Cardiac septum (tissue), 1 donor: ENCODE data around the gene NCCRP1. TPM values are rescaled to one million over a fixed set of nuclear protein-coding genes. Genes with fewer than 3 reads are reported as not detected.
"Not testable (repeated sequence)": the region's sequence is repeated elsewhere in the genome, so short reads cannot be mapped to it uniquely, and the experiment has no call there.

Experiments used
- DNase-seq: peaks from one replicate; pipeline ENCODE4 v3.0.0-alpha.2; 2020; ENCODE audit warnings: low spot score
- intact Hi-C: fragments of 100-400 bp; cut with DNase I; formaldehyde crosslinking; loops from one replicate; pipeline ENCODE4 v1.14.0; 2022
- total RNA-seq: library from RNA; stranded (reverse); fragmentation: NEBNext Ultra II Directional; extraction: Animal tissue kit (Norgen Biotek cat#: 25700); gene quantifications from one replicate; pipeline ENCODE4 v1.2.1, GENCODE V29; 2021
- donor health status: DM: no; HTN: no; CAD: no.

NCCRP1 gene
- total RNA-seq, 1 donor from 2014 or later = not detected

DNA sequence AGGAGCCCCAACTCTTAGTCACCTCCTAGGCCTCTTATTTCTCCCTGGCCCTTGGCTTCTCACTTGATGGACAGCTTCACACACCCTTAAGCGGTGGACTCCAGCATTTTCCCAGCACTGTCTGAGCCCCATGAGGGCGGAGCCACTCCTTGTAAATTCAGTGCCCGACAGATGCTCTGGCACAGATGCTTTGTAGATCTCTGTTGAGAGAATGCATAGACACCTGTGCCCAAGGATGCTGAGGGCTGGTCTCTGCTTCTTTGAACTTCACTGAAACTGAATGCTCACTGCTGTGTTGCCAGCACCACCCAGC is 4.0 kb downstream of the NCCRP1 start:
- DNase-seq = no peak
- intact Hi-C loops = no loop called here

DNA sequence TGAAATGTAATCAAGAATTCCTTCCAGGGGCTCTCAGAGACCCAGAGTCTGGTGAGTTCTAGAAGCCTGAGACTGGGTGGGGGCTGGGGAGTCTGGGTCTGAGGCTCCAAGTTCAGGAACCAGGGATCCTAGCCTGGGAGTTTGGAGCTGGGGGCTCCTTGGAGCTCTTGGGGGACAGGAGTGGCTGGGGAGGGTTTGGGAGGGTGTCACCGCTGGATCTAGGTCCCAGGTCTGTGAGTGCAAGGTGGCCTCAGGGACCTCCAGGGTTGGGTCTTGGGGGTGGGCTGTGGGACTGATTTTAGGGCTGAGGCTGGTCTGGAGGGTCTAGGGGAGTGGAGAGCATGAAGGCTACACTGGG is 6.2 kb downstream of the NCCRP1 start:
- DNase-seq = no peak
- intact Hi-C loops = no loop called here

DNA sequence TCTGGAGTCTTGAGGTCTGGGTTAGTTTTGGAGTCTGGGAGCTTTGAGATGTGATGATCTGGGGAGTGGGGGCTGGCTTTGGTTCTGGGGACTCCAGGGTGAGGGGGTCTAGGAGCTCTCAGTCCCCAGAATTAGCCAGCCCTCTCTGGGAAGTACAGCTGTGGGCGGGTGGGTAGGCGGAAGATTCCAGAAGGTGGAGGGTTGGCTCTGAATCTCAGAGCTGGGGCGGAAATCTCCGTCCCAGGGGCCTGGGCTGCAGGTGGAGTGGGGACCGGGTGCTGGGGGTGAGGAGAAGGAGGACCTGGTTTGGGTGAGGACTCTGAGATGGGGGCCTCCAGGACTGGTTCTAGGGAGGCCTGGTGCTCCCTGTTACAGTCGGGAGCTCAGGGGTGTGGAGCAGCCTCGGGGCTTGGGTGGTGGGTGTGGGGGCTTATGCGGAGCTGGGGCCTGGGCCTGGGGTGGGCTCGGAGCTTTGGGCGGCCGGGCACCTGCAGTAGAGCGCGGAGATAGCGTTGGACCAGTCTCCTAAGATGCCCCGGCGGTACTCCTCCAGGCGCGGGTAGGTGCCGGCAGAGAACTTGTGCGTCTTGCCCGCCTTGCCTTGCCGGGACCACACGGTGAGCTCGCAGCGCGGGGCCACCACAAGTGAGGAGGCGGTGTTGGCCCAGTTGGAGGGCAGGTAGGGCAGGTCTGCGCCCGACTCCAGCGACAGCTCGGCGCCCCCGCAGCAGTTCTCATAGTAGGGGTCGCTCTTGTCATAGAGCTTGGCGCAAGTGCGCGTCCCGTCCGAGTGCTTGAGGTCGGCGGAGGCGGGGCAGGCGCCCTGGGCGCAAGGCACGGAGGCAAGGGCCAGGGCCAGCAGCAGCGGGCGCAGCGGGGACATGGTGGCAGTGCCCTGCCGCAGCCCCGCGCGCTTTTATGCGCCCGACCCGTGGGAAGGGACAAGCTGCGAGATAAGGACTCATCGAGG is 6.9 kb downstream of the NCCRP1 start, which contains the start of gene SYCN:
TSS of gene SYCN (minus strand) at position 892 of the 970 bp plus-strand sequence. CDS start at position 883, 9 bp downstream.
- intact Hi-C loops = no loop called here
- no peak for DNase-seq

DNA sequence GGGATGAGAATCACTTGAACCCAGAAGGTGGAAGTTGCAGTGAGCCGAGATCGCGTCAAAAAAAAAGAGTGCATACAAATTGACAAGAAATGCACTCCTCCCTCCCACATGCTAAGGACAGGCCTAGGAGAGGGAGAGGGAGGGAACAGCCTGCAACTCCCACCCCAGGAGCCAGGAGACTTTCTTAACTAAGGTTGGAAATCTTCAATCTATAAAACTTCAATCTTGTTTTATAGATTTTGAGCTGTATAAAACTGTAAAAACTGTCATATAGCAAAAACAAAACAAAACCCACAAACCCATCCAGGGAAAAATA is 8.6 kb downstream of the NCCRP1 start:
- DNase-seq = no peak
- intact Hi-C loops = no loop called here

DNA sequence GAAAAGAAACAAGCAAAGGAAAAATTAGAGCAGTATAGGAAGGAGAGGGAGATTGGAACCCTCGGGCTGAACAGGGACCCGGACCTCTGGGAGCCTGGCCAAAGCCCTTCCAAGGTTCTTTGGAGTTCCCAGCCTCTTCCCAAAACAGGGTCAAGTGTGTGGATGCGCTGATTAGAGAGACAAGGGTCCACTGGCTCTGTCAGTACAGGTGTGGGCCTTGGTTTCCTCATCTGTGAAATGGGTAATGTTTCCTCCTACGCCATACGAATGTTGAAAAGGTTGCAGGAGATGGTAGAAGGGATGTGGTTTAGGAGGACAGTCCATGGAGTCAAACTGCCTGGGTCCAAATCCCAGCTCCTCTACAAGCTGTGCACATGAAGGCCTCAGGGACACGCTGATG is 9.4 kb downstream of the NCCRP1 start:
- intact Hi-C loops = no loop called here
- DNase-seq = no peak

DNA sequence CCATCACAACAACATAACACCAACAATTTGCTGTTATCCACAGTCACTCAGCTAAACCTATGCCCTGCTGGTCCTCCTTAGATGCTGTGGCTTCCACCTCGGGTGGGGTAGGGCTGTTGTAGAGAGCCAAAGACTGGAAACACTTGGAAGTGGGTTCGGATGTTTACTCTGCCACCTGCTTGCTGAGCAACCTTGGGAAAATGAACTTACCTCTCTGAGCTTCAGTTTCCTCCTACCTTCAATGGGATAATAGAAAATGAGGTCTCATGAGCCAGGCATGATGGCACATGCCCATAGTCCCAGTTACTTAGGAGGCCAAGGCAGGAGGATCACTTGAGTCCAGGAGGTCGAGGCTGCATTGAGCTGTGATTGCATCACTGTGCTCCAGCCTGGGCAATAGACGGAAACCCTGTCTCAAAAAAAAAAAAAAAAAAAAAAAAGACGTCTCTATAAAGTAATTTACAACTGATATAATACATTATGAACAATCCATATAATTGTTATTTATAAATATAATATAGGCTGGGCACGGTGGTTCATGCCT is 10.6 kb downstream of the NCCRP1 start:
- no peak for DNase-seq
- intact Hi-C loops = no loop called here

DNA sequence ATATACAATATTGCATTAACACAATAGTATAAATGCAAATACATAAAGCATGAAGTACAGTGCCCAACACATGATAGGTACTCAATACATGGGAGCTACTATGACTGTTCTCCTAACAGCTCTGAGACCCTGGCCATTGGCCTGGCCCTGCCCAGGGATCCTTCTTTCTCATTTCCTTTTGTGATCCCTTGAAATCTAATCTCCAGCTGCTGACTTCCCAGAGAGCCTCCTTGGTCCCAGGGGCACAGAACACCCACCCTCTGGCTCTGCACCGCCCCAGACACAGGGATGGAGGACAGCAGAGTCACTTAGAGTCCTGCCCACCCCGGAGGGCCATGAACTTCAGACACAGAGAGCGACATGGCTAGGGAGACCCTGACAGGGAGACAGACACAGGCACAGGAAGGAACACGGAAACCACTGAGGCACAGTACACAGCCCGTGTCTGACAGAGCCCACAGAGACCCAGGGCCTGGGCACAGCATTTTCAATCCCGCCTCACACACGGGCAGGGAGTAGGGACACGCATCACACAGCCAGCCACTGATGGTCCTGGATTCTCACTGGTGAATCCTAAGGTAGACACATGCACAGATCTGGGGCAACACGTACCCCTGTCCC is 11.5 kb downstream of the NCCRP1 start:
- intact Hi-C loops = no loop called here
- DNase-seq = no peak

DNA sequence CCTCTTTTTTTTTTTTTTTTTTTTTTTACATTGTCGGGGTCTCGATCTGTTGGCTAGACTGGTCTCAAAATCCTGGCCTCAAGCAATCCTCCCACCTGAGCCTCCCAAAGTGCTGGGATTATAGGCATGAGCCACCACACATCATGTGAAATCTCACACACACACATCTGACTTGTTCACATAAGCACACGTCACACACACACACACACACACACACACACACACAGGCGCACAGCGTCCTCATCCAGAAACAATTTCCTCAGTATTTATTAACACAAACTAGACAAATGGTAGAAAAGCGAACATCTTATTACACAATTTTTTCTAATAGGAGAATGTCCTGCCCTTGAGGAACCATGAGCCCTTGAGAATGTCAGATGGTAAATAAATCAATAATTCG is 12.4 kb downstream of the NCCRP1 start:
- DNase-seq = no peak

DNA sequence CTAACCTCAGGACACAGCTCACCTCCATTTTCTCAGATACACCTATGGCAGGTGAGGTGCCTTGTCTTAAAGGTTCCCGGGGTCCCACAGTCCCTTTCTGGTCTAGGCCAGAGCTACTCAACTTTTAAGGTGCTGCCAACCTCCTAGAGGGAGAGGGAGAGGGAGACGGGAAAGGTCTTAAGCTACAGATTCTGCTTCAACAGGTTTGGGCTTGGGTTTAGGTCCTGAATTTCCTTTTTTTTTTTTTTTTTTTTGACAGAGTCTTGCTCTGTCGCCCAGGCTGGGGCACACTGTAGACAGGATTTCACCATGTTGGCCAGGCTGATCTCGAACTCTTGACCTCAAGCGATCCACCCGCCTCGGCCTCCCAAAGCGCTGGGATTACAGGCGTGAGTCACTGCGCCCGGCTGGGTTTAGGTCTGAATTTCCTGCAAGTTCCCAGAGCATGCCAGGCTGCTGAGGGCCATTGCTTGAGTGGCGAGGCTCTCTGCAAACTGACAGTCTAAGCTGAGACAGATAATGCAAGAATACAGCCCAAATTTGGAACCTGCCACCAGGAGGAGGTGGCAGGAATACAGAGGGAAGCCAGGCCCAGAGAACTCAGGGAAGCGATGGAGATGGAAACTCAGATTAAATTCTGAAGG is 15.1 kb downstream of the NCCRP1 start:
- no peak for DNase-seq

More for the DNA sequence above, 12.4 kb downstream of the NCCRP1 start:
- intact Hi-C loops = no loop called here

DNA sequence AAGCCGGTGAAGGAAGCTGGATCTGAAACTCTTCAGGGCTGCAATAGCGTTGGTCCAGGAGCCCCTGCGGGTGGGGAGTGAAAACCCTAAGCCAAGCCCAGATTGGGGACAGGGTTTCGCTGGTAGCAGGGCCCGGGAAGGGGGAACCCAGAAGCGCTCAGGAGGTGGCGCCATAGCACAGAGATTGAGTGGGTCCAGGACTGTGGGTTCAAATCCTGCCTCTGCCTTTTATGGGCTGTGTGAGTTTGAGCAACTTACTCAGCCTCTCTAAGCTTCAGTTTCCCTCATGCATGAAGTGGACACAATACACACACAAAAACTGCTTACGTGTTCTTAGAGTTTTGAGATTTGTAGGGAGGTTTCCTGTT is 15.6 kb downstream of the NCCRP1 start:
- intact Hi-C loops = no loop called here
- no peak for DNase-seq

More for the DNA sequence above, 15.1 kb downstream of the NCCRP1 start:
- intact Hi-C loops = no loop called here

DNA sequence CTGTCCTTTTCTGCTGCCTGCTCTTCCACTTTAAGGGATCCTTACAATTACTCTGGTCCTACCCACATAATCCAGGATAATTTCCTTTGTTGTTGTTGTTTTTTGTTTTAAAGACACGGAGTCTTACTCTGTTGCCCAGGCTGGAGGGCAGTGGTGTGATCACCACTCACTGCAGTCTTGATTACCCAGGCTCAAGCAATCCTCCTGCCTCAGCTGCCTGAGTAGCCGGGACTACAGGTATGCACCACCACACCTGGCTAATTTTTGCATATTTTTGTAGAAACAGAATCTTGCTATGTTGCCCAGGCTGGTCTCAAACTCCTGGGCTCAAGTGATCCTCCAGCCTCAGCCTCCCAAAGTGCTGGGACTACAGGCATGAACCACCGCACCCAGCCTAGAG is 18.6 kb downstream of the NCCRP1 start:
- DNase-seq, intact Hi-C loops: not testable (repeated sequence)

DNA sequence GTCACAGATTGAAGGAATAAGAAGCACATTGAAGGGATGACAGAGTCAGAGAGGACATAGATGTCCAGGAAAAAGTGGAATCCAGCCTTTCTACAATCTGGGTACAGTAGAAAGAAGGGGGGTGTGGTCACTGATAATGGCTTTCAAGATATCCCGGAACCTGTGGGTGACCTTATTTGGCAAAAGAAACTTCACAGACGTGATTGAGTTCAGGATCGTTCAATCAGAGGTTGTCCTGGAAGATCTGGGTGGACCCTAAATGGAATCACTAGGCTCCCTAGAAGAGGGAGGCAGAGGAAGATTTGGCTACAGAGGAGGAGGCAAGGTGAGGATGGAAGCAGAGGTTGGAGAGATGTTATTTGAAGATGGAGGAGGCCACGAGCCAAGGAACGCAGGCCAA is 20.3 kb downstream of the NCCRP1 start:
- no peak for DNase-seq
- intact Hi-C loops = no loop called here

DNA sequence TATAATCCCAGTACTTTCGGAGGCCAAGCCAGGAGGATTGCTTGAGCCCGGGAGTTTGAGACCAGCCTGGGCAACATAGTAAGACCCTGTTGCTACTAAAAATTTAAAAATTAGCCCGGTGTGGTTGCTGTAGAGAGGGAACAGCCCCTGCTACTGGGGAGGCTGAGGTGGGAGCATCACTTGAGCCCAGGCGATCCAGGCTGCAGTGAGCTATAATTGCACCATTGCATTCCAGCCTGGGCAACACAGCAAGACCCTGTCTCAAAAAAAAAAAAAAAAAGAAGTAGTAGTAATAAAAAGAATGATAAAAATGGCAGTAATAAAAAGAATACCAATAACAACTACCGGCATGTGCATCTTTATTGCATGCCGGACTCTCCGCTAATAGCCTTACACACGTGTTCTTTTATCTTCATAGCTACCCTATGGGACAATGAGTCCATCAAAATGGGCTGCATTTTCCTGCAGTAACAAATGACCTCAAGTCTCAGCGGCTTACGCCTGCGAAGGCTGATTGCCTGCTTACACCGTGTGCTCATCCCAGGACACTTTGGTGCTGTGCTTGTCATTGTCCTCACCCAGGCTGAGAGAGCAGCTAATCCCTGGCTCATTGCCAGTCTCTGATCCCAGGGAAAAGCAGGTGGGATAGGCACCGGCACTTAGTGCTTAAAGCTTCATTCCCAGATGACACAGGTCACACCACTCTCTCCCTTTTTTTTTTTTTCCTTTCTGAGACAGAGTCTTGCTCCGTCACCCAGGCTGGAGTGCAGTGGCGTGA is 21.7 kb downstream of the NCCRP1 start:
- DNase-seq = no peak
- intact Hi-C loops = no loop called here

DNA sequence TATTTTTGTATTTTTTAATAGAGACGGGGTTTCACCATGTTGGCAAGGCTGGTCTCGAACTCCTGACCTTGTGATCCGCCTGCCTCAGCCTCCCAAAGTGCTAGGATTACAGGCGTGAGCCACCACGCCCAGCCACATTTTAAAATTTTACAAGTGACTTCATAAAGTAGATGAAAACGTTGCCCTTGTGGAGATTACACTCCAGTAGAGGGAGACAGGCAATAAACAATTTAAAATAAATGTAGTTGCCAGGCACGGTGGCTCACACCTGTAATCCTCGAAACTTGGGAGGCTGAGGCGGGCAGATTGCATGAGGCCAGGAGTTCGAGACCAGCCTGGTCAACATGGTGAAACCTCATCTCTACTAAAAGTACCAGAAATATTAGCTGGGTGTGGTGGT is 22.3 kb downstream of the NCCRP1 start:
- DNase-seq, intact Hi-C loops: not testable (repeated sequence)

DNA sequence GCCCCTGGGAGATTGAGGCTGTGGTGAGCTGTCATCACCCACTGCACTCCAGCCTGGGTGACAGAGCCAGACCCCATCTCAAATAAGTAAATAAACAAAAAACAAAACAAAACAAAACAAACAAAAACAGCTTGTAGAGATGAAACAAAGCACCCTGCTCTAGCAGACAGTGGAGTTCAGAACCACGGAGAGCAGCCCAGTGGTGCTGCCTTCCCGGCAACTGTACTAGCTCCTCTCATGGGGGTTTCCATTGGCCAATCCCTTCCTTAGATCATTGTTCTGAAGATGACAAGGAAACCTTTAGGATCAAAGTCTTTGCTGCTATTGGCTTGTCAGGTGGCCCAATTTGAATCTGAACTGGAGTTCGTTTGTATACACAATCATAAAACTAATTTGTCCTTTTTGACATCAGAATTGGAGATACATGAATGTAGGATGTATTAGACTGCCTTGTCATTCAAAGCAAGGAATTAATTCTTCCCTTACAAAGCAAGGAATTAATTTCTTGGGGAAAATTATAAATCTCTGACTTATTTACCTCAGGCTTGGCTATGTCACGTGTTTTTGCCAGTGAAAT is 27.0 kb downstream of the NCCRP1 start:
- intact Hi-C loops = no loop called here
- DNase-seq = no peak

DNA sequence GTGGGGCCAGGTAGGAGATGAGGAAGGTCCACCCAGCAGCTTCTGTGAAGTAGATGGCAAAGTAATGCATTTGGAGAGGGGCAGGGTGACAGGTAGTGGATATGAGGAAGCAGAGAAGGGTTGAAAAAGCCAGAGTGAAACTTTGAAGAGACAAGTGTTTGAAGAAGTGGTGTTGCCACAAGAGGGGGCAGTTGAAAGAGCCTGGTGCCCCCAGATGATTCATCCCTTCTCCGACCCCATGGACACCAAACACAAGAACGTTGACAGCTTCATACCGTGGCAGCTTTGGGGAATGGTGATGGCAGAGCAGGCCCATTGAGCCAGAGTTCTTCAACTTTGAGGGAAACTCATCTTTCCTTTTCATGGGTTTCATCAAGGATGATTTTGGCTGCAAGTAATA is 28.1 kb downstream of the NCCRP1 start:
- no peak for DNase-seq
- intact Hi-C loops = no loop called here

DNA sequence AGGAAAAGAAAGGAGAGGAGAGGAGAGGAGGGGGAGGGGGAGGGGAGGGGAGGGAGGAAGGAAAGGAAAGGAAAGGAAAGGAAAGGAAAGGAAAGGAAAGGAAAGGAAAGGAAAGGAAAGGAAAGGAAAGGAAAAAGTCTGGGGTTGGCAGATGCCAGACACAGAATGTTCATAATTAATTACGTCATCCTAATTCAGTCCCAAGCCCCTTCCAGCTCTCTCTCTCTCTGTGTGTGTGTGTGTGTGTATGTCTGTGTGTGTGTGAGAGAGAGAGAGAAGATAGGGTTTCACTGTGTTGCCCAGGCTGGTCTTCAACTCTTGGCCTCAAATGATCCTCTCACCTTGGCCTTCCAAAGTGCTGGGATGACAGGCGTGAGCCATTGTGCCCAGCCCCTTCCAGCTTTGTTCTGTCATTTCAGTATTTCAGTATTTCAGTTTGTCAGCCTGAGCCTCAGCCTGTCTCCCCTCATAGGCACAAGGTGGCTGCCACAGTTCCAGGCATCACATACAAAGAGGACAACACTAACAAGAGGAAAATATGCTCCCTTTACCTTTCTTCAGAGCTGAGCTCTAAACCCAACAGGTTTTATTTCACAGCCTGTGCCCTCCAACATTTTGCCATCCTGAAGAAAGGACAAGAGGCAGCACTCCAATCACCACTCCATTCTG is 33.5 kb downstream of the NCCRP1 start:
- intact Hi-C loops = no loop called here
- no peak for DNase-seq

DNA sequence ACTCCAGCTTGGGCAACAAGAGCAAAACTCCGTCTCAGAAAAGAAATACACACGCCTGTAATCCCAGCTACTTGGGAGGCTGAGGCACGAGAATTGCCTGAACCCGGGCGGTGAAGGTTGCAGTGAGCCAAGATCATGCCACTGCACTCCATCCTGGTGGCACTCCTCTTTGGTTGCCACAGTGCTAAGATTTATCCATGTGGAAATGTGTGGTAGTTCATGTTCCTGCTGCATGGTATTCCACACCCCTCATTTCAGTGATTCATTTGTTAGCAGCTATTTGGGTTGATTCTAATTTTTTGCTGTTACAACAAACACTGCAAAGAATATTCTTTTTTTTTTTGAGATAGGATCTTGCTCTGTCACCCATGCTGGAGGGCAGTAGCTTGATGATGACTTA is 35.9 kb downstream of the NCCRP1 start:
- intact Hi-C loops = no loop called here
- no peak for DNase-seq

DNA sequence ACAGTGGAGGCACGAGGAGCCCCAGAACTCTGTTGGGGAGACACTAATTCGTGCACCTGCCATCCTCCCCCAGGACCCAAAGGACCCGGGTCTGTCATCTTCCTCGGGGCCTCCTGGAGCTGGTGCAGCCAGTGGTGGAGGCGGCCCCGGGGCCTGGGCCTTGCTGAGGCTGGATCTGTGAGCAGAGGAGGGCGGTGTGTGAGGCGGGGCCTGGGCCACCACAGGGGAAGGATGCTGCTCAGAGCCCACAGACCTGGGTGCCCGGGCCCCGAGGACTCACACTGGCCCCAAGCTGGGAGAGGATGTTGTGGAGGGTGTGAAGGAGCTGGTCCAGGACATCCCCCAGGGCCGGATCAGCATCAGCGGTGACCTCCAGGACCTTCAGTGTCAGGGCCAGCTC is 39.8 kb downstream of the NCCRP1 start:
- intact Hi-C loops = no loop called here
- DNase-seq = no peak
